Memory B cell (primary cell): ENCODE results near the gene SAP30L.

Experiments
- ATAC-seq: fragments of 150-1000 bp; cut with Tn5 transposase; 2 replicates; pipeline ENCODE4 v1.10.0; 2021; ENCODE audit warnings: low read depth, mild to moderate bottlenecking, moderate library complexity
- DNase-seq, 2 donors: peaks; one replicate each; pipeline ENCODE4 v3.0.0; 2022; ENCODE audit warnings: low spot score in 2 of 2
- H3K27ac Mint-ChIP-seq: one replicate; pipeline ENCODE4 v1.8.0; 2022; ENCODE audit warnings: mild to moderate bottlenecking, moderate library complexity, mixed read lengths
- H3K27me3 Mint-ChIP-seq: one replicate; pipeline ENCODE4 v1.8.0; 2022; ENCODE audit warnings: mixed read lengths
- H3K36me3 Mint-ChIP-seq: one replicate; pipeline ENCODE4 v1.8.0; 2022; ENCODE audit warnings: mild to moderate bottlenecking, mixed read lengths
- H3K4me1 Mint-ChIP-seq: one replicate; pipeline ENCODE4 v1.8.0; 2022; ENCODE audit warnings: mixed read lengths
- H3K4me3 Mint-ChIP-seq: one replicate; pipeline ENCODE4 v1.8.0; 2022; ENCODE audit warnings: mild to moderate bottlenecking, moderate library complexity, mixed read lengths
- H3K9me3 Mint-ChIP-seq: one replicate; pipeline ENCODE4 v1.8.0; 2022; ENCODE audit warnings: mixed read lengths

SAP30L gene

GRCh38 chr5:154508114-154508513, 62.3 kb downstream of the SAP30L start:
- no peak for ATAC-seq
- peaks cover 3% of the 10 kb centered on the region for H3K27me3 Mint-ChIP-seq
- no peak for DNase-seq
- H3K36me3 Mint-ChIP-seq: no peaks in the 10 kb centered on the region
- no peak overlapping the region for H3K4me3 Mint-ChIP-seq
- no peaks in the 10 kb centered on the region for H3K9me3 Mint-ChIP-seq
- no peak overlapping the region for H3K27ac Mint-ChIP-seq
- H3K4me1 Mint-ChIP-seq: peaks cover 5% of the 10 kb centered on the region

- Mint-ChIP-seq H3K4me3 (no peak overlapping the region), H3K27ac (no peak overlapping the region)
These were observed 64.2 kb downstream of the SAP30L start for GRCh38 chr5:154509784-154510555.

More at GRCh38 chr5:154509784-154510555, 64.2 kb downstream of the SAP30L start:
- H3K9me3 Mint-ChIP-seq: no peaks in the 10 kb centered on the region
- no peak for ATAC-seq
- H3K36me3 Mint-ChIP-seq: no peaks in the 10 kb centered on the region
- peaks cover 9% of the 10 kb centered on the region for H3K27me3 Mint-ChIP-seq
- DNase-seq: no peak
- no peaks in the 10 kb centered on the region for H3K4me1 Mint-ChIP-seq
